OCI-LY3 (cell line): Measurements from ENCODE around the gene UNC5C.

ENCODE experiments used
- H2AFZ ChIP-seq: fragments of 200-600, 300-600 bp; shearing (Covaris generic); 2 replicates; pipeline ENCODE4 v1.6.0; 2014; ENCODE audit warnings: antibody characterized with exemption, low read depth, low read length
- H3K27ac ChIP-seq: fragments of 200-600, 300-600 bp; sonication (generic); 2 replicates; pipeline ENCODE4 v1.5.1; 2014; ENCODE audit warnings: mild to moderate bottlenecking, low read length, moderate library complexity, mixed read lengths
- H3K27me3 ChIP-seq: fragments of 200-600, 300-600 bp; sonication (generic); 2 replicates; pipeline ENCODE4 v1.6.1; 2014; ENCODE audit warnings: low read depth, low read length, mixed read lengths
- H3K36me3 ChIP-seq: fragments of 200-600, 300-600 bp; sonication (generic); replicated peaks from 2 replicates; pipeline ENCODE3; 2014; ENCODE audit warnings: low read depth, low read length, mixed read lengths
- H3K4me1 ChIP-seq: fragments of 300-600, 200-600 bp; sonication (generic); 2 replicates; pipeline ENCODE4 v1.6.1; 2014; ENCODE audit warnings: low read length, mixed read lengths
- H3K4me2 ChIP-seq: fragments of 200-600, 300-600 bp; sonication (generic); 2 replicates; pipeline ENCODE4 v1.6.1; 2014; ENCODE audit warnings: low read length, mixed read lengths
- H3K4me3 ChIP-seq: fragments of 300-600, 200-600 bp; sonication (generic); 2 replicates; pipeline ENCODE4 v1.5.1; 2014; ENCODE audit warnings: antibody characterized with exemption, mild to moderate bottlenecking, low read length, moderate library complexity
- H3K79me2 ChIP-seq: fragments of 300-600, 200-600 bp; shearing (Covaris generic); 2 replicates; pipeline ENCODE4 v1.6.1; 2014; ENCODE audit warnings: mild to moderate bottlenecking, low read length, mixed read lengths
- H3K9ac ChIP-seq: fragments of 300-600, 200-600 bp; shearing (Covaris generic); 2 replicates; pipeline ENCODE4 v1.6.0; 2014; ENCODE audit warnings: mild to moderate bottlenecking, low read length, moderate library complexity
- H3K9me3 ChIP-seq: fragments of 200-600, 300-600 bp; shearing (Covaris generic); 2 replicates; pipeline ENCODE4 v1.6.1; 2014; ENCODE audit warnings: low read length, mixed read lengths; ENCODE audit not compliant: insufficient read depth
- H4K20me1 ChIP-seq: fragments of 200-600, 300-600 bp; sonication (generic); 2 replicates; pipeline ENCODE4 v1.6.1; 2016; ENCODE audit warnings: low read length, mixed read lengths; ENCODE audit not compliant: insufficient read depth
- CTCF ChIP-seq: fragments of 200-600, 300-600 bp; sonication (generic); IDR thresholded peaks from 2 replicates; pipeline ENCODE4 v1.5.1; 2014; ENCODE audit warnings: antibody characterized with exemption, low read length, low read depth
- EZH2phosphoT487 ChIP-seq: fragments of 200-600 bp; shearing (Covaris generic); IDR thresholded peaks from 2 replicates; pipeline ENCODE4 v1.6.1; 2018; ENCODE audit warnings: antibody characterized with exemption, mixed run types, low read depth

UNC5C gene

GRCh38 chr4:95362906-95363558 is 185.7 kb downstream of the UNC5C start:
- no peaks in the 10 kb centered on the region for H3K9me3 ChIP-seq
- no peak overlapping the region for H3K4me3 ChIP-seq

GRCh38 chr4:95362066-95362465 is 186.7 kb downstream of the UNC5C start:
- Histone ChIP-seq H2AFZ (no peak overlapping the region), H3K9ac (no peak overlapping the region), H3K27ac (no peak overlapping the region), H3K4me2 (no peak overlapping the region), H3K4me1 (no peaks in the 10 kb centered on the region), H3K4me3 (no peak overlapping the region), H3K27me3 (no peaks in the 10 kb centered on the region), H4K20me1 (no peaks in the 10 kb centered on the region), H3K9me3 (no peaks in the 10 kb centered on the region), H3K36me3 (no peaks in the 10 kb centered on the region), H3K79me2 (no peaks in the 10 kb centered on the region)
- TF ChIP-seq EZH2phosphoT487 (no peak), CTCF (no peak)

More at GRCh38 chr4:95362906-95363558, 185.7 kb downstream of the UNC5C start:
- TF ChIP-seq CTCF (peak; percentile 39), EZH2phosphoT487 (no peak)
- Histone ChIP-seq H3K27me3 (no peaks in the 10 kb centered on the region), H3K4me1 (no peaks in the 10 kb centered on the region), H3K27ac (no peak overlapping the region), H3K4me2 (no peak overlapping the region), H2AFZ (no peak overlapping the region; the same call in 1 of the 2 replicates), H3K9ac (no peak overlapping the region), H3K36me3 (no peaks in the 10 kb centered on the region), H3K79me2 (no peaks in the 10 kb centered on the region), H4K20me1 (no peaks in the 10 kb centered on the region)

GRCh38 chr4:95361696-95361965 is 187.1 kb downstream of the UNC5C start:
- Histone ChIP-seq H4K20me1 (no peaks in the 10 kb centered on the region), H3K4me1 (no peaks in the 10 kb centered on the region), H2AFZ (no peak overlapping the region), H3K4me3 (no peak overlapping the region), H3K9ac (no peak overlapping the region), H3K36me3 (no peaks in the 10 kb centered on the region), H3K27me3 (no peaks in the 10 kb centered on the region), H3K9me3 (no peaks in the 10 kb centered on the region), H3K27ac (no peak overlapping the region), H3K4me2 (no peak overlapping the region), H3K79me2 (no peaks in the 10 kb centered on the region)
- TF ChIP-seq EZH2phosphoT487 = no peak
- no peak for TF ChIP-seq CTCF

GRCh38 chr4:95360906-95361695 is 187.7 kb downstream of the UNC5C start:
- Histone ChIP-seq H2AFZ (no peak overlapping the region), H3K36me3 (no peaks in the 10 kb centered on the region), H3K27ac (no peak overlapping the region)

More at GRCh38 chr4:95360906-95361695, 187.7 kb downstream of the UNC5C start:
- no peaks in the 10 kb centered on the region for H3K79me2 ChIP-seq
- no peaks in the 10 kb centered on the region for H3K9me3 ChIP-seq
- H3K4me2 ChIP-seq = no peak overlapping the region
- H3K4me1 ChIP-seq = no peaks in the 10 kb centered on the region
- no peak overlapping the region for H3K9ac ChIP-seq
- no peaks in the 10 kb centered on the region for H4K20me1 ChIP-seq
- H3K4me3 ChIP-seq = no peak overlapping the region
- no peaks in the 10 kb centered on the region for H3K27me3 ChIP-seq
- TF ChIP-seq EZH2phosphoT487 (no peak), CTCF (no peak)
